GM21515 (cell line): ENCODE data around the gene DNAJC27.

Experiments used
- ATAC-seq: cut with Tn5 transposase; IDR thresholded peaks from one replicate; pipeline ENCODE4 v1.9.1; 2021; ENCODE audit not compliant: unreplicated experiment

Gene DNAJC27

GRCh38 chr2:24909555-24910177 lies 62.1 kb downstream of the DNAJC27 start:
- no peak for ATAC-seq

- no peak for ATAC-seq
Observed at GRCh38 chr2:24908461-24908901, 63.3 kb downstream of the DNAJC27 start.

- ATAC-seq: no peak
Observed at GRCh38 chr2:24907116-24907515, 64.6 kb downstream of the DNAJC27 start.

GRCh38 chr2:24906466-24906865 lies 65.3 kb downstream of the DNAJC27 start:
- ATAC-seq: no peak

- ATAC-seq: no peak
Observed at GRCh38 chr2:24903161-24904103, 68.3 kb downstream of the DNAJC27 start.

GRCh38 chr2:24899361-24899910 lies 72.3 kb downstream of the DNAJC27 start:
- ATAC-seq: no peak

GRCh38 chr2:24898122-24899109 lies 73.3 kb downstream of the DNAJC27 start:
- ATAC-seq: no peak

- ATAC-seq: no peak
Observed at GRCh38 chr2:24894750-24895149, 77.0 kb downstream of the DNAJC27 start.

GRCh38 chr2:24893934-24894333 lies 77.8 kb downstream of the DNAJC27 start:
- ATAC-seq: no peak
